Ishikawa (cell line): ENCODE measurements around the gene IGFALS.

Experiments used
- CEBPB ChIP-seq: IDR thresholded peaks from 2 replicates; pipeline ENCODE4 v1.6.1; 2012
- CREB1 ChIP-seq: IDR thresholded peaks from 2 replicates; pipeline ENCODE4 v1.6.1; 2012; ENCODE audit warnings: low read depth
- EGR1 ChIP-seq: IDR thresholded peaks from 2 replicates; pipeline ENCODE4 v1.6.1; 2012
- EP300 ChIP-seq: IDR thresholded peaks from 2 replicates; pipeline ENCODE4 v1.6.1; 2012; ENCODE audit warnings: borderline replicate concordance
- FOXM1 ChIP-seq: IDR thresholded peaks from 2 replicates; pipeline ENCODE4 v1.6.1; 2012; ENCODE audit warnings: low read depth, borderline replicate concordance
- MAX ChIP-seq: IDR thresholded peaks from 2 replicates; pipeline ENCODE4 v1.6.1; 2012
- NFIC ChIP-seq: IDR thresholded peaks from 2 replicates; pipeline ENCODE4 v1.6.1; 2012
- RAD21 ChIP-seq: IDR thresholded peaks from 2 replicates; pipeline ENCODE4 v1.6.1; 2012; ENCODE audit warnings: low read depth
- REST ChIP-seq: IDR thresholded peaks from 2 replicates; pipeline ENCODE4 v1.6.1; 2012; ENCODE audit warnings: low read depth, mild to moderate bottlenecking
- TAF1 ChIP-seq: IDR thresholded peaks from 2 replicates; pipeline ENCODE4 v1.6.1; 2012; ENCODE audit warnings: low read depth, mild to moderate bottlenecking
- TCF12 ChIP-seq: IDR thresholded peaks from 2 replicates; pipeline ENCODE4 v1.6.1; 2012; ENCODE audit warnings: low read depth
- TEAD4 ChIP-seq: IDR thresholded peaks from 2 replicates; pipeline ENCODE4 v1.6.1; 2012
- USF1 ChIP-seq: IDR thresholded peaks from 2 replicates; pipeline ENCODE4 v1.6.1; 2012
- YY1 ChIP-seq: IDR thresholded peaks from 2 replicates; pipeline ENCODE4 v1.6.1; 2012; ENCODE audit warnings: low read depth
- ZBTB7A ChIP-seq: IDR thresholded peaks from 2 replicates; pipeline ENCODE4 v1.6.1; 2012; ENCODE audit warnings: low read depth

IGFALS gene

GRCh38 chr16:1794908-1795666 is 1.6 kb upstream of the IGFALS start:
- TF ChIP-seq FOXM1 = no peak
- no peak for TF ChIP-seq TEAD4
- no peak for TF ChIP-seq EP300
- no peak for TF ChIP-seq CREB1
- no peak for TF ChIP-seq RAD21
- no peak for TF ChIP-seq ZBTB7A
- no peak for TF ChIP-seq NFIC

- TF ChIP-seq REST (no peak), TAF1 (no peak), CREB1 (no peak), TEAD4 (no peak), FOXM1 (no peak), MAX (no peak)
These were observed 841 bp upstream of the IGFALS start for GRCh38 chr16:1794221-1794871.

GRCh38 chr16:1792836-1793577 is 498 bp downstream of the IGFALS start:
- TF ChIP-seq ZBTB7A = peak; percentile 25; the same call in 1 of the 2 replicates
- TF ChIP-seq REST = no peak
- TF ChIP-seq USF1 = no peak

GRCh38 chr16:1791943-1792812 is 1.3 kb downstream of the IGFALS start:
- no peak for TF ChIP-seq TAF1
- TF ChIP-seq REST = no peak
- no peak for TF ChIP-seq EGR1
- peak; percentile 21; the same call in 1 of the 2 replicates for TF ChIP-seq NFIC
- TF ChIP-seq TEAD4 = peak; percentile 5; the same call in 1 of the 2 replicates
- TF ChIP-seq RAD21 = no peak
- no peak for TF ChIP-seq CREB1
- peak; percentile 39; the same call in 1 of the 2 replicates for TF ChIP-seq EP300
- no peak for TF ChIP-seq CEBPB
- no peak for TF ChIP-seq ZBTB7A
- no peak for TF ChIP-seq FOXM1
- TF ChIP-seq TCF12 = peak; percentile 47; the same call in 1 of the 2 replicates
- peak; percentile 91 for TF ChIP-seq USF1
- TF ChIP-seq MAX = peak; percentile 97
- TF ChIP-seq YY1 = no peak
